GM23338 (cell line): Measurements from ENCODE around the gene INPP5D. TPM values are rescaled to one million over a fixed set of nuclear protein-coding genes. Genes with fewer than 3 reads are reported as not detected.

Source experiments
- ATAC-seq: fragments of 200-7000 bp; cut with Tn5 transposase; 3 replicates; pipeline ENCODE4 v1.9.1; 2020
- DNase-seq: peaks from one replicate; pipeline ENCODE4 v3.0.0-alpha.2; 2015; ENCODE audit warnings: low spot score
- H2AFZ ChIP-seq: fragments of 200-600 bp; sonication (generic); 2 replicates; pipeline ENCODE4 v1.8.0; 2016; ENCODE audit warnings: antibody characterized with exemption, mild to moderate bottlenecking, moderate library complexity
- H3F3A ChIP-seq: fragments of 200-600 bp; sonication (generic); replicated peaks from 2 replicates; pipeline ENCODE4 v1.8.0; 2017; ENCODE audit warnings: antibody characterized with exemption, mixed run types, low read depth
- H3K27ac ChIP-seq: fragments of 200-600 bp; sonication (generic); 2 replicates; pipeline ENCODE4 v1.6.1; 2016; ENCODE audit warnings: low read depth
- H3K27me3 ChIP-seq: fragments of 200-600 bp; sonication (generic); 2 replicates; pipeline ENCODE4 v1.8.0; 2016; ENCODE audit warnings: mild to moderate bottlenecking, mixed run types, moderate library complexity; ENCODE audit not compliant: insufficient read depth
- H3K36me3 ChIP-seq: fragments of 200-600 bp; sonication (generic); 2 replicates; pipeline ENCODE4 v1.8.0; 2016; ENCODE audit warnings: mild to moderate bottlenecking; ENCODE audit not compliant: insufficient read depth
- H3K4me1 ChIP-seq: fragments of 200-600 bp; sonication (generic); 2 replicates; pipeline ENCODE4 v1.8.0; 2016; ENCODE audit warnings: mild to moderate bottlenecking, moderate library complexity; ENCODE audit not compliant: insufficient read depth
- H3K4me2 ChIP-seq: fragments of 200-600 bp; sonication (generic); 2 replicates; pipeline ENCODE4 v1.7.1; 2017; ENCODE audit warnings: mixed run types
- H3K4me3 ChIP-seq: fragments of 200-600 bp; sonication (generic); 2 replicates; pipeline ENCODE4 v1.6.1; 2016; ENCODE audit warnings: mixed run types
- H3K79me2 ChIP-seq: fragments of 200-600 bp; sonication (generic); replicated peaks from 2 replicates; pipeline ENCODE4 v1.8.0; 2017; ENCODE audit warnings: mild to moderate bottlenecking; ENCODE audit not compliant: insufficient read depth
- H3K9me2 ChIP-seq: fragments of 200-600 bp; sonication (generic); 2 replicates; pipeline ENCODE4 v1.8.0; 2017; ENCODE audit not compliant: insufficient read depth
- H4K20me1 ChIP-seq: fragments of 200-600 bp; sonication (generic); replicated peaks from 2 replicates; pipeline ENCODE4 v1.8.0; 2017; ENCODE audit warnings: mild to moderate bottlenecking; ENCODE audit not compliant: insufficient read depth
- H3K27ac Mint-ChIP-seq: 2 replicates; pipeline ENCODE4 v1.8.0; 2020; ENCODE audit warnings: inconsistent platforms, mild to moderate bottlenecking, moderate library complexity, mixed read lengths
- H3K27me3 Mint-ChIP-seq: 3 replicates; pipeline ENCODE4 v1.8.0; 2022; ENCODE audit warnings: low read depth, mild to moderate bottlenecking, moderate library complexity, mixed read lengths, inconsistent platforms; ENCODE audit not compliant: insufficient read depth, poor library complexity
- H3K36me3 Mint-ChIP-seq: 3 replicates; pipeline ENCODE4 v1.8.0; 2021; ENCODE audit warnings: low read depth, mild to moderate bottlenecking, inconsistent platforms, moderate library complexity, mixed read lengths
- H3K4me1 Mint-ChIP-seq: 3 replicates; pipeline ENCODE4 v1.8.0; 2020; ENCODE audit warnings: mild to moderate bottlenecking, inconsistent platforms, mixed read lengths
- H3K4me3 Mint-ChIP-seq: 3 replicates; pipeline ENCODE4 v1.8.0; 2021; ENCODE audit warnings: moderate library complexity, mild to moderate bottlenecking, inconsistent platforms, mixed read lengths
- H3K9me3 Mint-ChIP-seq: 3 replicates; pipeline ENCODE4 v1.8.0; 2020; ENCODE audit warnings: moderate library complexity, mild to moderate bottlenecking, inconsistent platforms, mixed read lengths
- CREB1 ChIP-seq: fragments of 250-450 bp; sonication (Bioruptor Pico); IDR thresholded peaks from 2 replicates; pipeline ENCODE4 v1.5.0; 2020; ENCODE audit warnings: low read depth, mild to moderate bottlenecking, moderate library complexity
- EZH2 ChIP-seq: fragments of 200-600 bp; sonication (generic); IDR thresholded peaks from one replicate; pipeline ENCODE4 v1.8.0; 2017; ENCODE audit warnings: antibody characterized with exemption, mild to moderate bottlenecking, low read depth; ENCODE audit not compliant: unreplicated experiment
- JUNB ChIP-seq: IDR thresholded peaks from one replicate; pipeline ENCODE4 v1.6.1; 2016; ENCODE audit warnings: antibody characterized with exemption; ENCODE audit not compliant: unreplicated experiment
- NANOG ChIP-seq: IDR thresholded peaks from 2 replicates; pipeline ENCODE4 v1.6.1; 2016; ENCODE audit warnings: antibody characterized with exemption, borderline replicate concordance
- polyA plus RNA-seq: library from polyadenylated mRNA; unstranded; fragments of >200 nt; fragmentation: Nextera tagmentation; extraction: Ambion mirVana; gene quantifications from 2 replicates; pipeline ENCODE4 v1.2.1, GENCODE V29; 2016
- total RNA-seq: library from RNA; depleted of rRNA; stranded (reverse); fragments of >200 nt; shearing (Covaris generic); gene quantifications from 2 replicates; pipeline ENCODE4 v1.2.3, GENCODE V29; 2014
- TF ChIP-seq, protein P1 (sequence below), 2 experiments: fragments of 200-600 bp in 1 of 2; sonication (generic) in 1 of 2; conservative IDR thresholded peaks; 2 replicates each; pipeline versions ENCODE4 v1.5.1 to v1.6.1; 2016 to 2017; ENCODE audit warnings: antibody characterized with exemption in 2 of 2, low read depth in 2 of 2, mild to moderate bottlenecking in 2 of 2, moderate library complexity in 1 of 2
- TF ChIP-seq, protein P2 (sequence below): IDR thresholded peaks from 2 replicates; pipeline ENCODE4 v1.6.1; 2016; ENCODE audit warnings: antibody characterized with exemption
- TF ChIP-seq, protein P3 (sequence below): IDR thresholded peaks from one replicate; pipeline ENCODE4 v1.6.1; 2018; ENCODE audit warnings: antibody characterized with exemption; ENCODE audit not compliant: unreplicated experiment

INPP5D gene
- total and polyA plus RNA-seq, 2 experiments from 2014 or later: 6.6 to 8.3 TPM

DNA sequence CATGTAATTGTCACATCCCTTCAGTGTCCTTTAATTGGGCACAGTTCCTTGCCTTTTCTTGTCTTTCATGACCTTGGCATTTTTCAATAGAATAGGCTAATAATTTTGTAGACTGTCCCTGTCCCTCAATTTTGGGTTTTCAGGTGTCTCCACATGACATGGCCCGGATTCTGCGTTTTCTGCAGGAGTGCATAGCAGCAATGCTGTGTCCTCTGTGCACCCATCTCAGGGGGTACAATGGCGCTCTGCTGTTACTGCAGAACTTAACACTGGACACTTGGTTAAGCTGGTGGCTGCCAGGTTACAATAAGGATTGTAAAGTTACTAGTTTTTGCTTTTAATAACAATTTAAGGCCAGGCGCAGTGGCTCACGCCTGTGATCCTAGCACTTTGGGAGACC lies 51.3 kb downstream of the INPP5D start:
- Mint-ChIP-seq H3K4me3 (no peak overlapping the region), H3K4me1 (peaks cover 3% of the 10 kb centered on the region; the same call in 2 of the 3 replicates), H3K9me3 (no peaks in the 10 kb centered on the region), H3K27ac (no peak overlapping the region), H3K27me3 (peaks cover 11% of the 10 kb centered on the region), H3K36me3 (no peaks in the 10 kb centered on the region; the same call in 2 of the 3 replicates)
- Histone ChIP-seq H3K4me1 (no peaks in the 10 kb centered on the region), H3K4me2 (no peak overlapping the region), H3K4me3 (no peak overlapping the region), H3F3A (no peaks in the 10 kb centered on the region), H2AFZ (no peak overlapping the region), H3K27me3 (no peaks in the 10 kb centered on the region), H3K9me2 (no peaks in the 10 kb centered on the region), H3K79me2 (no peaks in the 10 kb centered on the region), H4K20me1 (no peaks in the 10 kb centered on the region), H3K27ac (no peak overlapping the region), H3K36me3 (no peaks in the 10 kb centered on the region)
- no peak for DNase-seq
- TF ChIP-seq, protein P1, sequence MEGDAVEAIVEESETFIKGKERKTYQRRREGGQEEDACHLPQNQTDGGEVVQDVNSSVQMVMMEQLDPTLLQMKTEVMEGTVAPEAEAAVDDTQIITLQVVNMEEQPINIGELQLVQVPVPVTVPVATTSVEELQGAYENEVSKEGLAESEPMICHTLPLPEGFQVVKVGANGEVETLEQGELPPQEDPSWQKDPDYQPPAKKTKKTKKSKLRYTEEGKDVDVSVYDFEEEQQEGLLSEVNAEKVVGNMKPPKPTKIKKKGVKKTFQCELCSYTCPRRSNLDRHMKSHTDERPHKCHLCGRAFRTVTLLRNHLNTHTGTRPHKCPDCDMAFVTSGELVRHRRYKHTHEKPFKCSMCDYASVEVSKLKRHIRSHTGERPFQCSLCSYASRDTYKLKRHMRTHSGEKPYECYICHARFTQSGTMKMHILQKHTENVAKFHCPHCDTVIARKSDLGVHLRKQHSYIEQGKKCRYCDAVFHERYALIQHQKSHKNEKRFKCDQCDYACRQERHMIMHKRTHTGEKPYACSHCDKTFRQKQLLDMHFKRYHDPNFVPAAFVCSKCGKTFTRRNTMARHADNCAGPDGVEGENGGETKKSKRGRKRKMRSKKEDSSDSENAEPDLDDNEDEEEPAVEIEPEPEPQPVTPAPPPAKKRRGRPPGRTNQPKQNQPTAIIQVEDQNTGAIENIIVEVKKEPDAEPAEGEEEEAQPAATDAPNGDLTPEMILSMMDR (conservative IDR thresholded peaks at IDR 0.05; ENCODE audit: low read depth in 2 of 2): no peak
- TF ChIP-seq, protein P2, sequence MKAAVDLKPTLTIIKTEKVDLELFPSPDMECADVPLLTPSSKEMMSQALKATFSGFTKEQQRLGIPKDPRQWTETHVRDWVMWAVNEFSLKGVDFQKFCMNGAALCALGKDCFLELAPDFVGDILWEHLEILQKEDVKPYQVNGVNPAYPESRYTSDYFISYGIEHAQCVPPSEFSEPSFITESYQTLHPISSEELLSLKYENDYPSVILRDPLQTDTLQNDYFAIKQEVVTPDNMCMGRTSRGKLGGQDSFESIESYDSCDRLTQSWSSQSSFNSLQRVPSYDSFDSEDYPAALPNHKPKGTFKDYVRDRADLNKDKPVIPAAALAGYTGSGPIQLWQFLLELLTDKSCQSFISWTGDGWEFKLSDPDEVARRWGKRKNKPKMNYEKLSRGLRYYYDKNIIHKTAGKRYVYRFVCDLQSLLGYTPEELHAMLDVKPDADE: no peak
- TF ChIP-seq NANOG: no peak
- TF ChIP-seq EZH2: no peak
- no peak for TF ChIP-seq JUNB
- TF ChIP-seq, protein P3, sequence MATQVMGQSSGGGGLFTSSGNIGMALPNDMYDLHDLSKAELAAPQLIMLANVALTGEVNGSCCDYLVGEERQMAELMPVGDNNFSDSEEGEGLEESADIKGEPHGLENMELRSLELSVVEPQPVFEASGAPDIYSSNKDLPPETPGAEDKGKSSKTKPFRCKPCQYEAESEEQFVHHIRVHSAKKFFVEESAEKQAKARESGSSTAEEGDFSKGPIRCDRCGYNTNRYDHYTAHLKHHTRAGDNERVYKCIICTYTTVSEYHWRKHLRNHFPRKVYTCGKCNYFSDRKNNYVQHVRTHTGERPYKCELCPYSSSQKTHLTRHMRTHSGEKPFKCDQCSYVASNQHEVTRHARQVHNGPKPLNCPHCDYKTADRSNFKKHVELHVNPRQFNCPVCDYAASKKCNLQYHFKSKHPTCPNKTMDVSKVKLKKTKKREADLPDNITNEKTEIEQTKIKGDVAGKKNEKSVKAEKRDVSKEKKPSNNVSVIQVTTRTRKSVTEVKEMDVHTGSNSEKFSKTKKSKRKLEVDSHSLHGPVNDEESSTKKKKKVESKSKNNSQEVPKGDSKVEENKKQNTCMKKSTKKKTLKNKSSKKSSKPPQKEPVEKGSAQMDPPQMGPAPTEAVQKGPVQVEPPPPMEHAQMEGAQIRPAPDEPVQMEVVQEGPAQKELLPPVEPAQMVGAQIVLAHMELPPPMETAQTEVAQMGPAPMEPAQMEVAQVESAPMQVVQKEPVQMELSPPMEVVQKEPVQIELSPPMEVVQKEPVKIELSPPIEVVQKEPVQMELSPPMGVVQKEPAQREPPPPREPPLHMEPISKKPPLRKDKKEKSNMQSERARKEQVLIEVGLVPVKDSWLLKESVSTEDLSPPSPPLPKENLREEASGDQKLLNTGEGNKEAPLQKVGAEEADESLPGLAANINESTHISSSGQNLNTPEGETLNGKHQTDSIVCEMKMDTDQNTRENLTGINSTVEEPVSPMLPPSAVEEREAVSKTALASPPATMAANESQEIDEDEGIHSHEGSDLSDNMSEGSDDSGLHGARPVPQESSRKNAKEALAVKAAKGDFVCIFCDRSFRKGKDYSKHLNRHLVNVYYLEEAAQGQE: no peak
- ATAC-seq: no peak

DNA sequence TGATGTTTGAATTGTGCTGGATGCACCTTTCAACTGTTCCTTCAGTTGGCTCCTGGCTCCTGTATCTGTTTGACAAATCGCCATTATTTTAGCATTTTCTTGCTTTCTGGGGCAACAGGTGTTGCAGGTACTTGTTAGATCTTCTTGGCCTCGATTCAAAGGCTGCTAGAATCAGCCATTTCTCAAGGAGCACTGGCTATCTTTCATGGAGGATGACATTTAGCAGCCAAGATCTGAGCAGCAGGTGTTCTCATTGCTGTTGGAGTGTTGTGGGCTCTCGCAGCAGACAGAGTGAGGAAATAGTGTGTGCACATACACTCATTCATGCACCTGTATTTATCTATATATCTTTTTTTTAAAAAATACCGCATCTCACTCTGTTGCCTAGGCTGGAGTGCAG lies 52.2 kb downstream of the INPP5D start:
- no peak for TF ChIP-seq CREB1
- H3K27me3 ChIP-seq: no peaks in the 10 kb centered on the region
- no peak for DNase-seq
- H3K4me1 ChIP-seq: no peaks in the 10 kb centered on the region
- H3K36me3 Mint-ChIP-seq: no peaks in the 10 kb centered on the region; the same call in 2 of the 3 replicates
- H3F3A ChIP-seq: no peaks in the 10 kb centered on the region
- H3K27ac Mint-ChIP-seq: no peak overlapping the region
- H3K4me2 ChIP-seq: no peak overlapping the region
- H3K79me2 ChIP-seq: no peaks in the 10 kb centered on the region
- no peak overlapping the region for H3K4me3 ChIP-seq
- peaks cover 11% of the 10 kb centered on the region for H3K27me3 Mint-ChIP-seq
- no peak overlapping the region for H3K4me3 Mint-ChIP-seq
- no peaks in the 10 kb centered on the region for H4K20me1 ChIP-seq
- no peak for ATAC-seq
- no peak overlapping the region for H3K27ac ChIP-seq
- no peak overlapping the region for H2AFZ ChIP-seq
- no peaks in the 10 kb centered on the region for H3K36me3 ChIP-seq
- H3K9me3 Mint-ChIP-seq: no peaks in the 10 kb centered on the region
- no peaks in the 10 kb centered on the region for H3K9me2 ChIP-seq
- peaks cover 10% of the 10 kb centered on the region for H3K4me1 Mint-ChIP-seq
